Stimulated activated CD8-positive, alpha-beta memory T cell treated with anti-CD3 and anti-CD28 coated beads, Interleukin-15, amount 100 ng/mL, for 24 hours (primary cell): Measurements from ENCODE around the gene SMARCB1.

Experiments used
- DNase-seq: peaks from one replicate; pipeline ENCODE4 v3.0.0-alpha.2; 2020; ENCODE audit warnings: low read depth

The SMARCB1 gene

DNA sequence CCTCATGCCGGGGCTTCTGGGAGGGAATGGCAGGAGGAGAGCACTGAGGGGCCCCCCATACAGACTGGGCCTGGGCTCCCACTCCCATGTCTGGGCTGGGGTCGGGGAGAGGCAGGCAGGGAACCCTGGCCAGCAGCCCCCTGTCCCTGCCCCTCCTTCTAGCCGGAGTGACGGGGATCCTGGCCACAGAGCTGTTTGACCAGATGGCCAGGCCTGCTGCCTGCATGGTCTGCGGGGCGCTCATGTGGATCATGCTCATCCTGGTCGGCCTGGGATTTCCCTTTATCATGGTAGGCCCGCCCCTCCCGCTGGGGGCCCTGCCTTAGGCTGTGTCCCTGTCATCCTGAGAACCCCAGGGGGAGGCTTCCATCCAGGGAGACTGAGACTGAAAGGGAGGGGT, 97.4 kb downstream of the SMARCB1 start:
- DNase-seq = no peak
